Neural progenitor cell (in vitro differentiated cells): ENCODE data around the gene EXOC4. TPM values are rescaled to one million over a fixed set of nuclear protein-coding genes. Genes with fewer than 3 reads are reported as not detected.

Experiments used
- DNase-seq: peaks from one replicate; pipeline ENCODE4 v3.0.0-alpha.2; 2016; ENCODE audit warnings: low spot score
- H2AFZ ChIP-seq: fragments of 200-600 bp; sonication (generic); replicated peaks from 2 replicates; pipeline ENCODE4 v1.6.1; 2016; ENCODE audit warnings: antibody characterized with exemption
- H3F3A ChIP-seq: fragments of 200-600 bp; sonication (generic); 2 replicates; pipeline ENCODE4 v1.6.1; 2016; ENCODE audit warnings: antibody characterized with exemption, low read depth
- H3K27ac ChIP-seq: fragments of 200-600 bp; sonication (generic); 2 replicates; pipeline ENCODE4 v1.5.1; 2016; ENCODE audit warnings: mild to moderate bottlenecking
- H3K27me3 ChIP-seq: fragments of 200-600 bp; sonication (generic); 2 replicates; pipeline ENCODE4 v1.6.1; 2016; ENCODE audit warnings: mild to moderate bottlenecking, moderate library complexity
- H3K36me3 ChIP-seq: fragments of 200-600 bp; sonication (generic); 2 replicates; pipeline ENCODE4 v1.5.1; 2016
- H3K4me1 ChIP-seq: fragments of 200-600 bp; sonication (generic); 2 replicates; pipeline ENCODE4 v1.6.1; 2016; ENCODE audit warnings: mixed run types
- H3K4me2 ChIP-seq: fragments of 200-600 bp; sonication (generic); 2 replicates; pipeline ENCODE4 v1.6.1; 2016
- H3K4me3 ChIP-seq: fragments of 200-600 bp; sonication (generic); 2 replicates; pipeline ENCODE4 v1.5.1; 2016
- H3K79me2 ChIP-seq: fragments of 200-600 bp; sonication (generic); 2 replicates; pipeline ENCODE4 v1.6.1; 2016; ENCODE audit warnings: low read depth
- H3K9ac ChIP-seq: fragments of 200-600 bp; sonication (generic); 2 replicates; pipeline ENCODE4 v1.6.1; 2016
- H3K9me3 ChIP-seq: fragments of 200-600 bp; sonication (generic); 2 replicates; pipeline ENCODE4 v1.5.1; 2016; ENCODE audit warnings: low read depth
- H4K20me1 ChIP-seq: fragments of 200-600 bp; sonication (generic); 2 replicates; pipeline ENCODE4 v1.6.1; 2016; ENCODE audit warnings: low read depth
- H3K27ac Mint-ChIP-seq: 3 replicates; pipeline ENCODE4 v1.8.0; 2021; ENCODE audit warnings: mixed read lengths
- H3K27me3 Mint-ChIP-seq: 2 replicates; pipeline ENCODE4 v1.8.0; 2022; ENCODE audit warnings: low read depth, mild to moderate bottlenecking, inconsistent platforms, moderate library complexity, mixed read lengths; ENCODE audit not compliant: insufficient read depth
- H3K36me3 Mint-ChIP-seq: 3 replicates; pipeline ENCODE4 v1.8.0; 2021; ENCODE audit warnings: mixed read lengths
- H3K4me1 Mint-ChIP-seq: 3 replicates; pipeline ENCODE4 v1.8.0; 2021; ENCODE audit warnings: mixed read lengths
- H3K4me3 Mint-ChIP-seq: 3 replicates; pipeline ENCODE4 v1.8.0; 2021; ENCODE audit warnings: mild to moderate bottlenecking, moderate library complexity, mixed read lengths
- H3K9me3 Mint-ChIP-seq: 3 replicates; pipeline ENCODE4 v1.8.0; 2020; ENCODE audit warnings: mixed read lengths
- CTCF ChIP-seq: fragments of 200-600 bp; sonication (generic); IDR thresholded peaks from 2 replicates; pipeline ENCODE4 v1.5.1; 2017; ENCODE audit warnings: antibody characterized with exemption, mild to moderate bottlenecking
- EZH2 ChIP-seq: fragments of 200-600 bp; sonication (generic); IDR thresholded peaks from 2 replicates; pipeline ENCODE4 v1.6.1; 2017; ENCODE audit warnings: antibody characterized with exemption, mild to moderate bottlenecking, moderate library complexity
- EZH2phosphoT487 ChIP-seq: fragments of 200-600 bp; sonication (generic); IDR thresholded peaks from 2 replicates; pipeline ENCODE4 v1.6.1; 2017; ENCODE audit warnings: antibody characterized with exemption
- total RNA-seq: library from RNA; depleted of rRNA; stranded (reverse); fragments of >200 nt; gene quantifications from 2 replicates; pipeline ENCODE4 v1.2.3, GENCODE V29; 2015; ENCODE audit warnings: low replicate concordance

EXOC4 gene
- total RNA-seq, 1 donor from 2014 or later, result 129 TPM

GRCh38 chr7:133359449-133359848 is 106.6 kb downstream of the EXOC4 start:
- Mint-ChIP-seq H3K9me3 (peaks cover 4% of the 10 kb centered on the region), H3K4me3 (no peak overlapping the region), H3K27me3 (no peaks in the 10 kb centered on the region), H3K36me3 (peaks cover 10% of the 10 kb centered on the region), H3K27ac (no peak overlapping the region), H3K4me1 (no peaks in the 10 kb centered on the region)
- Histone ChIP-seq H3K4me3 (no peak overlapping the region), H3K36me3 (peaks cover 4% of the 10 kb centered on the region), H3K4me2 (no peak overlapping the region), H3K4me1 (no peaks in the 10 kb centered on the region), H3K9me3 (no peaks in the 10 kb centered on the region), H3K27ac (no peak overlapping the region), H2AFZ (no peak overlapping the region), H3K9ac (no peak overlapping the region), H3F3A (no peaks in the 10 kb centered on the region), H3K27me3 (no peaks in the 10 kb centered on the region), H3K79me2 (no peaks in the 10 kb centered on the region), H4K20me1 (no peaks in the 10 kb centered on the region)
- no peak for TF ChIP-seq EZH2
- no peak for TF ChIP-seq EZH2phosphoT487
- no peak for TF ChIP-seq CTCF
- no peak for DNase-seq

- DNase-seq, result no peak
- Histone ChIP-seq H3K36me3 (peaks cover 4% of the 10 kb centered on the region), H3K9ac (no peak overlapping the region), H3K4me3 (no peak overlapping the region), H3K79me2 (no peaks in the 10 kb centered on the region), H3K27ac (no peak overlapping the region), H3K4me1 (no peaks in the 10 kb centered on the region), H3K27me3 (no peaks in the 10 kb centered on the region), H3K4me2 (no peak overlapping the region), H4K20me1 (no peaks in the 10 kb centered on the region), H2AFZ (no peak overlapping the region), H3F3A (no peaks in the 10 kb centered on the region), H3K9me3 (no peaks in the 10 kb centered on the region)
- Mint-ChIP-seq H3K4me3 (no peak overlapping the region), H3K27ac (no peak overlapping the region), H3K36me3 (peaks cover 10% of the 10 kb centered on the region), H3K9me3 (peaks cover 4% of the 10 kb centered on the region), H3K27me3 (no peaks in the 10 kb centered on the region), H3K4me1 (no peaks in the 10 kb centered on the region)
- TF ChIP-seq EZH2, result no peak
- no peak for TF ChIP-seq CTCF
- TF ChIP-seq EZH2phosphoT487, result no peak
Observed at GRCh38 chr7:133360201-133360600, 107.3 kb downstream of the EXOC4 start.

- H3K36me3 Mint-ChIP-seq, result peaks cover 7% of the 10 kb centered on the region
- no peaks in the 10 kb centered on the region for H3K9me3 ChIP-seq
- DNase-seq, result no peak
- no peaks in the 10 kb centered on the region for H3F3A ChIP-seq
- no peaks in the 10 kb centered on the region for H4K20me1 ChIP-seq
- no peak overlapping the region for H3K4me3 ChIP-seq
- H3K4me1 ChIP-seq, result no peaks in the 10 kb centered on the region
- no peaks in the 10 kb centered on the region for H3K27me3 Mint-ChIP-seq
- no peak overlapping the region for H3K27ac Mint-ChIP-seq
- H3K4me2 ChIP-seq, result no peak overlapping the region
- H3K9ac ChIP-seq, result no peak overlapping the region
- TF ChIP-seq EZH2phosphoT487 (no peak), EZH2 (no peak), CTCF (no peak)
- peaks cover 4% of the 10 kb centered on the region for H3K9me3 Mint-ChIP-seq
- H3K4me3 Mint-ChIP-seq, result no peak overlapping the region
- H3K36me3 ChIP-seq, result peaks cover 4% of the 10 kb centered on the region
- no peaks in the 10 kb centered on the region for H3K4me1 Mint-ChIP-seq
- H3K79me2 ChIP-seq, result no peaks in the 10 kb centered on the region
- H3K27me3 ChIP-seq, result no peaks in the 10 kb centered on the region
- no peak overlapping the region for H3K27ac ChIP-seq
- H2AFZ ChIP-seq, result no peak overlapping the region
Observed at GRCh38 chr7:133361806-133362205, 108.9 kb downstream of the EXOC4 start.
